Suppressor macrophage (primary cell): ENCODE measurements around the gene GSX2.

Experiments used
- DNase-seq, 4 experiments: peaks; one replicate each; pipeline ENCODE4 v3.0.0-alpha.2; 2020 to 2022

Gene GSX2

DNA sequence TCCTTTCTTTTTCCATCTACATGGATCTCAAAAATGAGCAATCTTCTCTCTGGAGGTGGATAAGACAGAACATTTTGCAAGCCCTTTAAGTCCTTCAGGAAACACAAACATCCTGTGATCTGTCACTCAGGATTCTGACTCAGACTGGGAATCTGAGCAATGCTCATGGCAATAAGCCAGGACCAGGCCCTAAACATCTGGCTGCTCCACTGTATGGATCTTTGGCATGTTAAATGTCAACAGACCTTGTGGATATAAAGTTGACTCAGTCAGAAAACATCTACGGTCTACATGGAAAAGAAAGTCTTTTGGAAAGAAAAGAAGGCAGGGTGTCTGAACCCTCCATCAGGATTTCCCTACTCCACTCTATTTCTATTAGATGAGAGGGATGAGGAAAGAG, 17.8 kb upstream of the GSX2 start:
- peak in 3 of 4 experiments; percentile 30 to 38 (median 32) for DNase-seq

DNA sequence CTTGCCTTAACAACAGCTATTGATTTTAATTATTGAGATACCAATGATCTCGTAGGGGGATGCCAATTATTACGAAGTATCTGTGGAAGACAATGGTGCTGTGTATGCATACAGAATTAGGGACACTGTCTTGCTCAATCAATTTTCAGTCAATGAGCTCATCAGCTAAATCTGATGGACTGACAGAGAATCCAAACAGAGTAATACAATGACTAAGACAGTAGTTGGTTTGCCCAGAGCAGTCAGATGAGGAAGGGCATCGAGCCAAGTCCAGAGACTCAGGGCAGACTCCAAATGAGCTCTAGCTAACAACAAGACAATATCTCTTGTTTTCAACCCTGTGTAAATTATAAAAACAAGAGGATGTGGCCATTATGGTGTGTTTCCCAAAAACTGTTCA, 14.7 kb upstream of the GSX2 start:
- peak; percentile 72 to 87 (median 78) for DNase-seq

DNA sequence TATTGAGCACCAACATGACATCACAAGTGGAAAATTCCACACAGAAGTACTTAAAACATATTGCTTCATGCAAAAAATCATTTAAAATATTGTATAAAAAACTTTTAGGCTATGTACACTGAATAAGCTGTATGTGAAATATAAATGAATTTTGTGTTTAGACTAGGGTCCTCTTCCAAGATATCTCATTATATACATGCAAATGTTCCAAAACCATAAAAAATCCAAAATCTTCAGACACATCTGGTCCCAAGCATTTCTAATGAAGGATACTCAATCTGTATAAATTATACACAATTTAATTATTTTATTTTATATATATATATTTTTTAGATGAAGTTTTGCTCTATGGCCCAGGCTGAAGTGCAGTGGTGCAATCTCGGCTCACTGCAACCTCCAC, 10.1 kb upstream of the GSX2 start:
- no peak for DNase-seq

DNA sequence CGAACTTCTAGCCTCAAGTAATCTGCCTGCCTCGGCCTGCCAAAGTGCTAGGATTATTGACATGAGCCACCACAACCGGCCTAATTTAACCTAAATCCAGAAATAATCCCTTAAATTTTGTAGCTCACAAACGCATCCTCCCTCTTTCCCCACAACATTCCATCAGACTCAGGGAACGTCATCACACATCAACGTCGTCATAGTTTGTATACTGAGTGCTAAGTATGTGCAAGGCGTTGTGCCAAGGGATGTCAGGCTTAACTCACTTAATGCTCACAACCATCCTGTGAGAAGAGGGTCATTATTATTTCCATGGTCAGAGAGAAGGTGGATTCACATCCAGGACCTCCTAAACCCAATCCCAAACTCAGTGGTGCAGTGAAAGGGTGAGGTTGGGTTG, 9.6 kb upstream of the GSX2 start:
- DNase-seq, result no peak

DNA sequence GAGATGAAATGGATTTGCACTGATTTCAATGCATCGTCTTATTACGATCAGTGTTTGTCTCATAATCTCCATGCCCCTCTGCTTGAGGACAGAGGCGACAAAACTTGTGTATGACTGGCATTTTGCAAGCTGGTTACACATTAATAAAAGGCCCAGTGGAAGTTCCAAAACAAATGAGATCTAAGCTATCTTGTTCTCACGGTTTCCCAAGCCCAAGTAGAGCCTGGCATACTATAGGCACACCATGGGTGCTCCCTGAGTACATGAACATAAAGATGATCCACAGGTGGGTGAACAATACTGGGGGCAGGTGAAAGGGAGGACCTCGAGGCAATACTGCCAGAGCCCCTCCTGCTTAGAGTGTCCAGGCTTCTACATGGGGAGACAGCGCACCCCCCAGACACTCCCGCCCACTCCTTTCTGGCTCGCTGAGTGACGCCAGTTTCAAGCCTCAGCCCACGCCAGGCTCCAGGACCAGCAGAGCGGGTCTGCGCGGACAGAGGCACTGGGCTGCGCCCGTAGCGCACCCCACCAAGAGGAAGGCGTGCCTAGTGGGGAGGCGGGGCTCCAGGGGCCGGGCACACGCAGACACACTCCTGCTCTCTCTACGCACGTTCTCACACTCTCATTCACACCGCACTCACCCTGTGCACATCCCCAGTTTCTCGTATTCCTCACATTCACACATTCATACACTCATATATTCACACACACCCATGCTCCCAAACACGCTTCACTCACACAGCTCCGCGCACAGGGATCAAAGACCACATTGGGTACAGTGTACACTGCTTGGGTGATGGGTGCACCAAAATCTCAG, 8.9 kb upstream of the GSX2 start:
- DNase-seq, result peak in 1 of 4 experiments; percentile 35

DNA sequence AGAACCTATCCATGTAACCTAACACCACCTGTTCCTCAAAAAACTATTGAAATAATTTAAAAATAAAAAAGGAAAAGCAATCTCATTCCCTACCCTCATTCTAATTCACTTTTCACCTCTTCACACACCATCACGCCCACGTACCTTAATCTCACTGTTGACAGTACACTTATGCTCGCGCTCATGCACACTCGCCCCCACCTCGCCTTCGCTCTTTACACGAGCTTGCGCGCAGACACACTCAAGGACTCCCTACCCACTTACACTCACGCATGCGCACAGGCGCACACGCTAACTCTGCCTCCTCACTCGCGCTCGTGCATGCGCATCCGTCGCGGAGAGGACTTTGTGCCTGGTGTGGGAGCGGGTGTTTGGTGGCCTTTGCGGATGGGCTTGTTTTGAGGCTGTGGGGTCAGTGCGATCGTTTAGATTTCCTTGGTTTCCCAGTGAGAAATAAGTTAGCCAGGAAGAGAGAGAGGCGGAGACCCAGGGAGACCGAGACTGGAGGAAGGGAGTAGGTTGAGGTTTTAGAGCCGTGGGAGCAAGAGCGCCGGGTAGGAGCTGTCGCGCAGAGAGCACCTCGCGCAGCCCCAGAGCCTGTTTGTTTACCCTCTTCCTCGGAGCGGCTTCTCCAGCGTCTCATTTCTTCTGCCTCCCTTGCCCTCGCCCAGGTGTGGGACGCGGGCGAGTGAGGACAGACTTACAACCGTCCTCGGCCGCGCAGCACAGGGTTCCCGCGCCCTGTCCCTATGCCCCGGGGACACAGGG, 8.1 kb upstream of the GSX2 start:
- DNase-seq, result peak; percentile 68 to 90 (median 82)

DNA sequence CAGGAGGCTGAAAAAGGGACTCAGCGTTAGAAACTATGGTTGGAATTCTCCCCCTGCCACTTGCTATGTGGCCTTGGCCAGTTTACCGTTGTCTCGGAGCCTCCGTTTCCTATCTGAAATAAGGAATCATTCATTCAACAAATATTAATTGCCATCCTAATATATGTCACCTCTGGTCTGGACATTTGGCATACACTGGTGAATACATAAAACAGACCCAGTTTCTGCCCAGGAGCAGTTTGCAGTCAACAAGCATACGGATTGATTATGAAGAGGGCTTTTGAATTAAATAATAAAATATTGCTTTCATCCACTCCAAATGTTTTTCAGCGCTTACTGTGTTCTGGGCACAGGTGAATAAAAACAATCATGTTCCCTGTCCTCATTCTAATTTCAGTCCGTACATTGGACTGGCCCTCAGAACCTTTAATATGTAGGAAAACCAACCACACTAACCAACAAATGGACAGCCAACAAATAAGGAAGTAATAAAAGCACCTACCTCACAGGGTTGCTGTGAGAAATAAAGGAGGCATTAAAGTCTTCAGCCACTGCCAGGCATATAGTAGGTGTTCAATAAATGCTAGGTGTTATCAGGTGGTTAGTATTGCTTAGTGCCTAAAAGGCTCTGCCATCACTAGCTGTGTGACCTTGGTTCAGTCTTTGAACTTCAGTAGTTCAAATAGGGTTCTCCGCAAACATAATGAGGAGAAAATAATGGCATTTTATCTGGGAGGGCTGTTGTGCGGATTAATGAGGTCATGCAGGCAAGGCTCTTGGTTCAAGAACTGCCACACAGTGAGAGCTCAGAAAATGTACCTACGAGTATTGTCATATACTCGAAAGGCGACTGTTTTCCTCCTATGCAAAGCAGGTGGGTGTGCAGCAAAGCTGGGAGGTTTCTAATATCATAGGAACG, 7.3 kb upstream of the GSX2 start:
- DNase-seq, result no peak

DNA sequence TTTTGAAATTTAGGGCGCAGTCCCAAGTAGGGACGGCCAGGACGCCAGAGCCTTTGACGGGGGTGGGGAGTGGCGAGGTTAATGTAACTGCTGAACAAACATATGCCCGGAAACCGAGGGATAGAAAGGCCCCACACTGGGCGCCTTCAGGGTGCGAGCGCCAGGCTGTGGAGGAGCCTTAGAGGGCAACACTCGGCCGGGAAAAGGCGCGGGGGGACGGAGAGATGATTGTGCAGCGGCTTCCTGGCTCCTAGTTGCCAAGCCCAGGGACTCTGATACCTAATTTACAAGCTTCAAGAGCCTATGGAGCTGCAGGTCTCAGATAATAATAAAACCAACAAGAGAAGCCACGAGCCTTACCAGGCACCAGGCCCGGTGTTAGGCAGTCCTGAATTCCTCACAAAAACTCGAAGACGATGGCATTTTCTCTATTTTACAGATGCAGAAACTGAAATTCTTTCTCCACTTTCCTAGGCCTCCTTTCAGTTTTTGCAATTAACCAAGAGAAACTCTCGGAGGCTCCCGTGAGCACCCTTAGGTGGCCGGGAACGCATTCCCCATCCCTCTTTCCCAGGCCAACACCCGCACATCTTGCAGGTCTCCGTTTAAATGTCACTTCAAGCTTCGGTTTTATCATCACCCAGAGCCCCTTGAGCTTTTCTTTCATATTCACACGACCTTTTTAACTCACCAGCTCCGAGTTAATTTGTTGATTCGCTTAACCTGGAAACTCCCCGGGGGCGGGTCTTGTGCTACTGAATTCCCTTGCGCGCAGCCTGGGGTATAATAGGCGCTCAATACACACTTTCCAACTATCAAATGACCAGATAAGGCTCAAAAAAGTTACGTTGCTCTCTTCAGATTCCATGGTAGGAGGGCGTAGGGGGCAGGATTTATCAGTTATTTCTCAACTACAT, 6.4 kb upstream of the GSX2 start:
- no peak for DNase-seq

DNA sequence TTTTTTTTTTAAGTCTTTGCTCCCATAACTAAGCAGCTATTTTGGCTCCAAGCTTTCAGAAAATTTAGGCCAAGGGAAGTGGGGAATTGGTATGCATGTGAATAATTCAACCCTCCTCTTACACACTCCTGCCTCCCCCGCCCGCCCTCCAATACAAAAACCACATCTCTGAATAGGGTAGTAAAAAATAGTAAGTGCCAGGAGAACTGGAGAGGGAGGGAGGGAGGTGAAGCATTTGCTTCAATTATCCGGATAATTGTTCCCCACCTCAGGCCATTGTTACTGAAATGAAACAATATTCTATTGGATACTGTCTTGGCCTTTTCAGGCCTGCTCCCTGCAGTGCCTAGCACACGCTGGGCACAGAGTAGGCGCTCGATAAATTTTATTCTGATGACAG, 5.5 kb upstream of the GSX2 start:
- DNase-seq, result no peak

DNA sequence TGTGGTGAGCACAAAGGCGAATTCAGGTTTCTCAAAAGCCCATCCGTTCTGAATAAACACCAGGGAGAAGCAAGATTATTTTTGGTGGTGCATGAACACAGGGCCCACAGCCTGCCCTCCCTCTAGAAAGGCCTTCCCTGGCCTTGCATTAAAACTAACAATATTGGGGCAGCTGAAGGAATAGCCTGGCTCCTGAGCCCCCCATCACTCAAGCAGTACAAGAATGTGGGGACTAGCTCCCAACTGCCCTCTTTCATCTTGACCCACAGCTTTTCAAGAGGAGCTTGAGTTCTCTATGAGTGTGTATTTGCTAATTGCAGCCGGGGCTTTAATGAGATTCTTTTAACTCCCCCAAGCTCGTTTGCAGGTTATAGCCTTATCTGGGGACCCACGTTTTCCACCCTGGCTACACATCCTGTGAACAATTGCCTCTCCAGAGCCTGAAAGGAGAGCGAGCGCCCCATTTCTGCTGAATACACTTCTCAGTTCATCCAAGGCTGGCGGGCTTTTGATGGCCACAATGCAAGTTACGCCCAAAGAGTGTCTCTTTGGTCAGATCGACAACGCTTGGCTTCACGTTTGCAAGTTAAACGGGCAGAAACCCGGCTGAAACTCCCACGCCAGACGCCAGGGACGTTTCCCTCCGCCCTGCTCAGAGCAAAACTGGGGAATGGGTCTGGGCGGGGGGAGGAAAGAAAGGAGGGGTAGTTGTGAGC, 4.7 kb upstream of the GSX2 start:
- no peak for DNase-seq

DNA sequence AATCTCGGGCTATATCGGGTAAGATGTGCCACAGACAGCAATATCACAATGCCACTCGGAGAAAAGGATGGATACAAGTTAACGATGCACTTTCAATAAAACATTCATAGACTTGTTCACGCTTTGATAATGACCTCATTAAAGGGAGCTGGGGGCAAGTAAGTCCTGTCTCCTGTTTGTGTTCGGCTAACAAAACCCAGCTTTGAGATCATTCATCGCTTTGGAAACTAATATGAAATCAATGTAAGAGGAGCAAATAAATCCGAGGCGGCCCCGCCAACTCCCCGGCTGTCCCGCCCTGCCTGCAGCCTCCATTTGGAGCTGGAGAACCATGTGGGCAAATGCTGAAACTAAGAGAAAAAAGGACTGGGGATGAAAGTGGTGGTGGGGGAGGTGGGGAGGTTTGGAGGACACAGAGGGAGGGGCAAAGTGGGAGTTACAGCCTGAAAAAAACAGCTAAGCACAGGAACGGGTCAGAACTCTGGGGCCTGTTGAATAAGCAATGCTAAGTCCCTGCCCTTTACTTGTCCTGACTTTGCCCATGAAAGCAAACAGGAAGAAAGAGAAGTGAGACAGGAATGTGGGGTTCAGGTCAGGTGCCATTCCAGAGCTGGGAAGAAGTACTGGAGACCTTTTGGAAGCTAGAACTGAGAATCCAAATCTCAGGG, 3.5 kb upstream of the GSX2 start:
- DNase-seq, result no peak

DNA sequence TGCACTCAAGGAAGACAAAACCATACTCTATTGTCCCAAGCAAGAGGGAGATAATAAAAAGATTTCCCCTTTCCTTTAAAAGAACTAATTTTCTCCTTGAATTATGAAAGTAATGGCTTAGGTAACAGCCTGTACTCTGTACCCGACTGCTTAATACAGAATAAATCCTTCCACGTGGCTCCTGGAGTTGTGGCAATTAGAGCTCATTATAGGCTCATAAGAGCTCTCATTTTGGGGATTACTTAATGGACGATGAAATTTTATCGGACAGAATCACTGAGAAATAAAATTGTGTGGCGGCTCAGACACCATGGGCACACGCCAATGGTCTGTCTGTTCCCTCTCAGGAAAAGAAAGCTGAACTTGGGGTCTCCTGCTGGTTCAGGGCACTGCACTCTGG, 2.8 kb upstream of the GSX2 start:
- DNase-seq, result no peak

DNA sequence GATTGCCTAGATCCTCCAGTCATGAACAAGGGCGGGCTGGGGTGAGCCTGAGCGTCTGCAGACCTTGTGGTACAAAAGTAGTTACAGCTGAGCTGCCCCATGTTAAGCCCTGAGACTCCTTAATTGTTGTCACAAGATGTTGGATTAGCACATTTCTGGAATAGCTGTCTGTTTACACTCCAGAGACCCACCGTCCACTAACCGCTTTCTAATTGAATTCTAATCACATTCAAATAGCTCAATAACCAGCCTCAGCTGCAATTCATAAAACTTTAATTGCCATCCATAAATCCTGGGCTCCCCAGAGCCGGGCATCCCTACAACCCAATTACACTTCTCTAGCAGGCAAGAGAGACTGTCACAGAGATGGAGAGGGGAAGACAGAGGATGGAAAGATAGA, 1.6 kb upstream of the GSX2 start:
- DNase-seq, result no peak

DNA sequence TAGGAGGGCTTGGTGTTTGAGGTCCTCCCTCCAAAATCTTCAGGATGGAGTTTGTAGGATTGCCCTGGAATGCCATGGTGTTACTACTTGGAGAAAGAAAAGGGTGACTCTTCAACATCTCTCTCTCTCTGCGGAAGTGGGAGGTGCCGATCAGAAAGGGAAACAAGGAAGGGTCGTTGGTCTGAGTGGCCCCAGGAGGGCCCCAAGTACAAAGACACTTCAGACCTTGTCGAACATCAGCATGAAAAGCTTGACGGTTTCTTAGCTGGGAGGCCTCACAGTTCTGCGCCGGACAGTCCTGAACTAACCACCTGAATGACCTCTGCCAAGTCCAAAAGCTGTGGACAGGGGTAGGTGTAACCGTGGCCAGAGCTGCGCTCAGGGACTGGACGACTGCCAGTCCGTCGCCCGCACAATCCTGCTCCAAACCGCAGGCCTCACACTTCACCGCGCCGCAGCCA, 646 bp upstream of the GSX2 start:
- no peak for DNase-seq

DNA sequence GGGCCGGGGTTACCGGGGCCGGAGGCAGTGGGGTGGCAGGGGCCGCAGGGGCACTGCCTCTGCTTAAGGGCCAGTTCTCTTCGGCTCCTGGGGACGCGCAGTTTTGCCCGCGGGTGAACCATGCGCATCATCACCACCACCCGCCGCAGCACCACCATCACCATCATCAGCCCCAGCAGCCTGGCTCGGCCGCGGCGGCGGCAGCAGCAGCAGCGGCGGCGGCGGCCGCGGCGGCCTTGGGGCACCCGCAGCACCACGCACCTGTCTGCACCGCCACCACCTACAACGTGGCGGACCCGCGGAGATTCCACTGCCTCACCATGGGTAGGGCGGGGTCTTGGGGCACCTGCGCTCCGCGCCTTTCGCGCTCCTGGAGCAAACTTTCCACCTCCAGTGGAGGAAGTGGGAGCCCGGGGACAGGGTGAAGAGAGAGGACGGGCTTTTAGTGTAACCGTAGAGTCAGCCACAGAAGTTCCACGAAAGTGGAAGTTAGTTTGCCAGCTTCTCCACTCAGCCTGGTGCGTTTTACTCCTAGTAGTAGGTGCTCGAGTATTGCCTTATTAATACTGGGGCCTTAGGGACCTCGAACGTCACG, 729 bp downstream of the GSX2 start:
- DNase-seq, result peak in 2 of 4 experiments; percentile 42 to 56

DNA sequence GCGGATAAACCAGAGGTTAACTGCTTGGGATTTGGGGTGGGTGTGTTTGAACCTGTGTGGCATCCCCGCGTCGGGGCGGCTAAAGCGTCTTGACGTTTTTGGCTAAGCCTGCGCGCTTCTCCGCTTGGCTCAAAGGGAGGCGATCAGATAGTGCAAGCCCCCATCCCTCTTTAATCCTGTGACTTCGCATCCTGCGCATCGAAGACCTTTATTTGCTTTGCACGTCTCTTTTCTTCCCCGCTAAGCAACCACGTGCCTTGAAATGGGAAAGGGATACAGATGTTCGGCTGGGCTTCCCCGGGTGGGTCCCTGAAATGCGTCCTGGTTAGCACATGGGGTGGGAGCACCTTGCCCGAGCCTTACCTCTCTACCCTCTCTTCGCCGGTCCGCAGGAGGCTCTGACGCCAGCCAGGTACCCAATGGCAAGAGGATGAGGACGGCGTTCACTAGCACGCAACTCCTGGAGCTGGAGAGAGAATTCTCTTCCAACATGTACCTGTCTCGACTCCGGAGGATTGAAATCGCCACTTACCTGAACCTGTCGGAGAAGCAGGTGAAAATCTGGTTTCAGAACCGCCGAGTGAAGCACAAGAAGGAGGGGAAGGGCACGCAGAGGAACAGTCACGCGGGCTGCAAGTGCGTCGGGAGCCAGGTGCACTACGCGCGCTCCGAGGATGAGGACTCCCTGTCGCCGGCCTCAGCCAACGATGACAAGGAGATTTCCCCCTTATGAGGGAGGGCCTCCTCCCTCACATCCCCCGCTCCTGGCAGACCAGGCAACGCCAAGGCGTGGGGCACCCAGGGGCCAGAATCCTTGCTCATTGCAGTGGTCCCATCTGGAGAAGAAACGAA, 1.5 kb downstream of the GSX2 start:
- DNase-seq, result no peak

DNA sequence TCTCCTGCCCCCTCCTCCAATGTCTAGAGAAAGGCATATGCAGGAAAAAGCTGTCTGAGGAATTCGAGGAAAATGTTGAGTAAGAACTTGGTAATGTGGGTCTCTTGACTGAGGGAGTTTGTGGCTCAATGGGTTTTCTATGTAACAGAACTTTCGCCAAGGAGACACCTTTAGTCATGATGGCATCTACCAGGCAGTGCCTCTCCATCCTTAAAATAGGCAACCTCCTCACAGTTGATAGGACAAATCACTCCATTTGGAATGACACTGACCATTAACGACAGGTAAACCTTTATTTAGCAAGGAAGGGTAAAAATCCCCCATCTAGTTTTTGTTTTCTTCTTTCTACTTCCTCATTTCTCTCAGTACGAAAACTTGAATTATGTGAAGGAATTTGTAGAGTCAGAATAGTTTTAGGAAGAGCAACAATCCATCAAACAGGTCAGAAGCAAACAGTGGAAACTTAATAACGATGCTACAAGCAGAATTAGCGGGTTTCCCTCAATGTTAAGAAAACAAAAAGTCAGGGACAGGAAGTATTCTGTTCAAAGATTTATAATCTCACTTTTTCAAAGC, 2.7 kb downstream of the GSX2 start:
- DNase-seq, result no peak

DNA sequence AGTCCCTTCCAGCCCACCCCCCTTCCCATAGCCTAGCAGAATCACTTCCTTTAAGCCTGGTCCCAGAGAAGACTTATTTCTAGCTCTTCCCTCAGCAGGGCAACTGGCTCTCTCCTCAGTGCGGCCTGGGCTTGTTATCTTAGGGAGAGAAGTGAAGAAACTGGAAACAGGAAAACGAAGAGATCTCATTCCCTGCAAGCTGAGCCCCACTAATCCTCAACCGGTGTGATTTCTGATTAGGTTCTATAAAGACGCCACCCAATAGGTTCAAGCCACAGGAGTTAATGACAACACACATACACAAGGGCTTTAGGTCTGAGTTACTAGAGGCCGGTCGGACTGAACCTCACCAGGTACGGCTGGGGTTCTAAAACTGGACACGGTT, 3.2 kb downstream of the GSX2 start:
- DNase-seq, result no peak

DNA sequence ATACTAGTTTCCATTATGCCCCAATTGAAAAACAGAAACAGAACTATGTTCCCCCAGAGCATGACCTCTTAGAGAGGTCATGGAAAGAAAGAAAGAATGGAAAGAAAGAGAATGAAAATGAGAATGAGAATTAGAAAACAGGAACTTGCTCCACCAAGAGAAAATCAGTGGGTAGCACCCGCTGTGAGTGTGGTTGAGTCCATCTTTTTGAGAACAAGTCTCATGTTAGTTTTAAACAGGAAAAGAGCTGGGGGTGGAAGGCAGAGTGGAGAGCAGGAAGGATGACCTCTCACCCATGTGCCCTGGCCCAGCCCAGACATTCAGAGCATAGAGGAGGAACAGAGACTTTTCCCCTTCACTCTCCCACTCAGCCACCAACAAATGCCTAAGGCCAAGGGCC, 4.9 kb downstream of the GSX2 start:
- DNase-seq, result peak; percentile 76 to 91 (median 87)
